ENCODE data around the gene ASF1B.
"Not testable (repeated sequence)": the region's sequence is repeated elsewhere in the genome, so short reads cannot be mapped to it uniquely, and the experiment has no call there.

The ASF1B gene

GRCh38 chr19:14136509-14137281, at the start of gene ASF1B:
TSS of gene ASF1B (minus strand) at chr19:14136589. CDS start at chr19:14136456, 133 bp downstream.
- peak; percentile 100 for DNase-seq

- not testable (repeated sequence) for DNase-seq
These were observed 49.3 kb upstream of the ASF1B start for GRCh38 chr19:14185691-14186090.

- DNase-seq: no peak
These were observed 48.8 kb upstream of the ASF1B start for GRCh38 chr19:14185158-14185557.

- DNase-seq: no peak
These were observed 47.5 kb upstream of the ASF1B start for GRCh38 chr19:14183741-14184350.

GRCh38 chr19:14182476-14182875, 46.1 kb upstream of the ASF1B start:
- DNase-seq: no peak

- no peak for DNase-seq
These were observed 45.5 kb upstream of the ASF1B start for GRCh38 chr19:14181906-14182305.

GRCh38 chr19:14181199-14181598, 44.8 kb upstream of the ASF1B start:
- not testable (repeated sequence) for DNase-seq

- DNase-seq: no peak
These were observed 41.2 kb upstream of the ASF1B start for GRCh38 chr19:14177496-14178074.

GRCh38 chr19:14175351-14175792, 39.0 kb upstream of the ASF1B start:
- DNase-seq: no peak

GRCh38 chr19:14174883-14175282, 38.5 kb upstream of the ASF1B start:
- DNase-seq: no peak

GRCh38 chr19:14168993-14169392, 32.6 kb upstream of the ASF1B start:
- no peak for DNase-seq

- DNase-seq: no peak
These were observed 32.0 kb upstream of the ASF1B start for GRCh38 chr19:14168259-14168972.

- no peak for DNase-seq
These were observed 31.3 kb upstream of the ASF1B start for GRCh38 chr19:14167576-14168138.

GRCh38 chr19:14166999-14167575, 30.7 kb upstream of the ASF1B start:
- no peak for DNase-seq

- no peak for DNase-seq
These were observed 29.8 kb upstream of the ASF1B start for GRCh38 chr19:14165990-14166830.

GRCh38 chr19:14164724-14165493, 28.5 kb upstream of the ASF1B start:
- DNase-seq: no peak

GRCh38 chr19:14164082-14164481, 27.7 kb upstream of the ASF1B start:
- no peak for DNase-seq

- no peak for DNase-seq
These were observed 26.5 kb upstream of the ASF1B start for GRCh38 chr19:14162871-14163297.

- DNase-seq: no peak
These were observed 24.9 kb upstream of the ASF1B start for GRCh38 chr19:14161305-14161704.

GRCh38 chr19:14160017-14160703, 23.8 kb upstream of the ASF1B start:
- DNase-seq: no peak

Measured in DMS53 (cell line).